T-helper 2 cell (primary cell): ENCODE measurements around the gene TAF1L.
"Not testable (repeated sequence)": the region's sequence is repeated elsewhere in the genome, so short reads cannot be mapped to it uniquely, and the experiment has no call there.

ENCODE experiments used
- DNase-seq, 5 experiments: peaks; one replicate each; pipeline versions ENCODE4 v3.0.0 to v3.0.0-alpha.2; 2012 to 2022
- total RNA-seq, 2 donors: gene quantifications; one replicate each; lab custom pipeline; 2026; lab: John Stamatoyannopoulos, UW

Gene TAF1L, protein sequence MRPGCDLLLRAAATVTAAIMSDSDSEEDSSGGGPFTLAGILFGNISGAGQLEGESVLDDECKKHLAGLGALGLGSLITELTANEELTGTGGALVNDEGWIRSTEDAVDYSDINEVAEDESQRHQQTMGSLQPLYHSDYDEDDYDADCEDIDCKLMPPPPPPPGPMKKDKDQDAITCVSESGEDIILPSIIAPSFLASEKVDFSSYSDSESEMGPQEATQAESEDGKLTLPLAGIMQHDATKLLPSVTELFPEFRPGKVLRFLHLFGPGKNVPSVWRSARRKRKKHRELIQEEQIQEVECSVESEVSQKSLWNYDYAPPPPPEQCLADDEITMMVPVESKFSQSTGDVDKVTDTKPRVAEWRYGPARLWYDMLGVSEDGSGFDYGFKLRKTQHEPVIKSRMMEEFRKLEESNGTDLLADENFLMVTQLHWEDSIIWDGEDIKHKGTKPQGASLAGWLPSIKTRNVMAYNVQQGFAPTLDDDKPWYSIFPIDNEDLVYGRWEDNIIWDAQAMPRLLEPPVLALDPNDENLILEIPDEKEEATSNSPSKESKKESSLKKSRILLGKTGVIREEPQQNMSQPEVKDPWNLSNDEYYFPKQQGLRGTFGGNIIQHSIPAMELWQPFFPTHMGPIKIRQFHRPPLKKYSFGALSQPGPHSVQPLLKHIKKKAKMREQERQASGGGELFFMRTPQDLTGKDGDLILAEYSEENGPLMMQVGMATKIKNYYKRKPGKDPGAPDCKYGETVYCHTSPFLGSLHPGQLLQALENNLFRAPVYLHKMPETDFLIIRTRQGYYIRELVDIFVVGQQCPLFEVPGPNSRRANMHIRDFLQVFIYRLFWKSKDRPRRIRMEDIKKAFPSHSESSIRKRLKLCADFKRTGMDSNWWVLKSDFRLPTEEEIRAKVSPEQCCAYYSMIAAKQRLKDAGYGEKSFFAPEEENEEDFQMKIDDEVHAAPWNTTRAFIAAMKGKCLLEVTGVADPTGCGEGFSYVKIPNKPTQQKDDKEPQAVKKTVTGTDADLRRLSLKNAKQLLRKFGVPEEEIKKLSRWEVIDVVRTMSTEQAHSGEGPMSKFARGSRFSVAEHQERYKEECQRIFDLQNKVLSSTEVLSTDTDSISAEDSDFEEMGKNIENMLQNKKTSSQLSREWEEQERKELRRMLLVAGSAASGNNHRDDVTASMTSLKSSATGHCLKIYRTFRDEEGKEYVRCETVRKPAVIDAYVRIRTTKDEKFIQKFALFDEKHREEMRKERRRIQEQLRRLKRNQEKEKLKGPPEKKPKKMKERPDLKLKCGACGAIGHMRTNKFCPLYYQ (N-terminal part only)
- total RNA-seq = 0.27 to 0.62 reads per million in 2 donors

DNA sequence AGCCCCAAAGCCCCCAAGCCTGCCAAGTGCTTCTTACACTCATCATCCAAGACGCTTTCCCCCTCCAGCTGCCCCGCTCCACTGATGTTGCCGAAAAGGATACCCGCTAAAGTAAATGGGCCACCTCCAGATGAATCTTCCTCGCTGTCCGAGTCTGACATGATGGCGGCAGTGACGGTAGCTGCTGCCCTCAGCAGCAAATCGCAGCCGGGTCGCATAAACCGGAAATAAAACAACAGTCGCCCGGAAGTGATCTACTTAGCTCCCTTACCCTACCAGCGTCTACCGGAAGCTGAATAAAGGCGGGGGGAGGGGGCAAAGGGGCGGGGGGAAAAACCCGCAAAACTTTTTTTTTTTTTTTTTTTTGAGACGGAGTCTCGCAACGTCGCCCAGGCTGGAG, at the start of gene TAF1L:
TSS of gene TAF1L (minus strand) at position 308 of the 400 bp plus-strand sequence. CDS start at position 218, 90 bp downstream.
- no peak for DNase-seq

DNA sequence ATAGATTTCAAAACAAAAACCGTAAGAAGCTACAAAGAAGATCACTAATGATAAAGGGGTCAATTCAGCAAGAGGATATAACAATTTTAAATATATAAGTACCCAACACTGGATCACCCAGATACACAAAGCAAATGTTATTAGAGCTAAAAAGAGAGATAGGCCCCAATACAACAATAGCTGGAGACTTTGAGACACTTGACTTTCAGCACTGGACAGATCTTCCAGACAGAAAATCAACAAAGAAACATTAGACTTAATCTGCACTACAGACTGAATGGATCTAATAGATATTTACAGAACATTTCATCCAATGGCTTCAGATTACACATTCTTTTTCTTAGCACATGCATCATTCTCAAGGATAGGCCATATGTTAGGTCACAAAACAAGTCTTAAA, 46.3 kb upstream of the TAF1L start:
- DNase-seq = no peak

DNA sequence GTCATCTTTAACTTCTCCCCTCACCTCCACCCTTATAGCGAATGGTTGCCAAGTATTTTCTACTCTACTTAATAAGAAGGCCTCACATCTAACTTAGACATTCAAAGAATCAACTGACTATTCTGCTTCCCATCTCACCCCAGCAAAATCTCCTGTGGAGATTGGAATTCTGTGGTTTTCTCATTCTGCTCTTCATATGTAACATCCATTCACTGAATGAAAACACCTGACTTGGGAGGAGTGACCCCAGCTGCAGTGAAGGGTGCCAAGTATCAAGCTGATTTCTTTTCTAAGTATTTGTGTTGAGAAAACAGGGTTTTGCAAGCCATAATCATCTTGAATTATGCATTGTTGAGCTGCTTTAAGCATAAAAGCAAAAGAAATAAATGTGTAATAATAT, 42.5 kb upstream of the TAF1L start:
- DNase-seq = no peak

DNA sequence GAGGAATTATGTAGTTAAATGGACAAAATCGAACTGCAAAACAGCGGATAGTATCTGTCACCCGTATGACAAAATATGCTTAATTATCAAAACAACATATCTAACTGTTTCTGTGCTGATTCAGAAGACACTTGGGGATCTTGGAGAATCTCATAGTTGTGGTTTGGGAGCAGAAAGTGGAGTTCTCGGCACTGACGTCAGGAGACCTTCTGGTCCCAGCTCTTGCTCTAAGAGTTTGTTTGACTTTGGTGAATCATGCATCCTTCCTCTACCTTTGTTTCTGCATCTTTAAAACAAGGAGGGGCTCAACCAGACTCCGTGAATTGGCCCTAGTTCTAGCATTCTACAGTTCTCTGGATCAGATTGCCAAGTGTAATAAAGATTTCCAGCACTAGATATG, 37.0 kb upstream of the TAF1L start:
- no peak for DNase-seq

DNA sequence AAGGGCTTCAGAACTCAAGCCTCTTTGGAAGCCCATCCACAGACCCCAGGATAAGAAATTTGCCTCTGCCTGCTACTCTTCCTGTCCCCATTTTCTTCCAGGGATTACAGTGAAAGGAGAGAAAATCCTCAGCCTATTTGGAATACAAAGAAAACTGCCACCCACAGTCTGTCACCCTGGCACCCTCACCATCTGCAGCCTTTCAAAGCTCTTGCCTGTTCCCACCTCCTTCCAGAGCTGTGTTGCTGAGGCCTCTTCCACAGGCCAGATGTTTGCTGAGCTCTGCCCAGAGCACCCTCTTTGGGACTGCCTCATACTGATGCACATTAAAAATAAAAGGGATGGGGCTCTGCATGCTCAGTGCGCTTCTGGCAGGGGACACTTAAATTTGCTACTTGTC, 35.9 kb upstream of the TAF1L start:
- DNase-seq = no peak

DNA sequence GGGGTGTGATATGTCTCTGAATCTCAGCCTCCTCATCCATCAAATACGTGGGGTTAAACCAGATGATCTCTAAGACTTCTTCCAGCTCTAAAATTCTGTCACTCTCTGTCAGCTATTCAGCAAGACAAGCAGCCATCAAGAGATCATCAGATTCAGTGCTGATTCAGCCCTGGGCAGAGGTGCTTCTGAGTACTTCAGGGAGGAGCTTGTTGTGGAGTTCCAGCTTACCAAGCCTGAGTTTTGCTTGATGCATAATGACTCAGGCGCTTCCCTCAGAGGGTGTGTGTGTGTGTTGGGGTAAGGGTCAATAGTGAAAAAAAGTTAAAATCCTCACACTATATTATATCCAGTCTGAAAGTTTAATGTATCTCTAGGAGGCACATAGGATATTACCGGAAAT, 29.6 kb upstream of the TAF1L start:
- DNase-seq = no peak

DNA sequence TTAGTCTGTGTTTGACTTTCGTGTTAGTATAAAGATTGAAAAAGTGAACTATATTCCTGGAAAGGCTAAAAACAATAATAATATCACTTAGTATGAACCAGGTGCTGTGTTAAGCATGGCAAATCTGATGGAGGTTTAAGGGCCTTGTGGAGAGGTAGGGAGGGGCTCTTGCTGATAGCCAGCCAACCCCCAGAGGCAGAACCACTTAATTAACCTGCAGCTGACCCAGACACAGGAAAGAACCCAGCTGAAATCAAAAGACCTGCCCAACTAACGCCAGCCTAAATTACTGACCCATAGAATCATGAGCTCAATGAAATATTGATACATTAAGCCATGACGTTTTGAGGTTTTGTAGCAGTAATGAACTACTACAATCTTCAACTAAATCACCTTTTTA, 28.3 kb upstream of the TAF1L start:
- DNase-seq = no peak

DNA sequence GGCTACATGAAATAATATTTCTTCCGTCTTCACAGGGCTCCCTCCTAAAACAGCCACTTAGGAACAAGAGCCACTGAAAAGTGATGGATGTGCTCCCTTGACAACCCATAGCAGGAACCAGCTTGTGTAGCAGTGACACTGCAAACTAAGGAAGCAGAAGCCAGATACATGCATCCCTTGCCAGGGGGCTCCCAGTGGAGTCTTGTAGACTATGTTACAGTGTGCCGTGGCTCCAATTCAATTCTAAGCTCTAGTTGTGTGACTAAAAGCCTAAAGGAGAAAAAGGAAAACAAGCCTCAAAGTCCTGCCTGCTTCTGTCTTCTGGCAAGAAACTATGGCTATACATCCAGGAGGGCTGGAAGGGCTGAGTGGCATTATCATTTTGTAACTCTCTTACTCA, 12.2 kb upstream of the TAF1L start:
- DNase-seq = no peak

DNA sequence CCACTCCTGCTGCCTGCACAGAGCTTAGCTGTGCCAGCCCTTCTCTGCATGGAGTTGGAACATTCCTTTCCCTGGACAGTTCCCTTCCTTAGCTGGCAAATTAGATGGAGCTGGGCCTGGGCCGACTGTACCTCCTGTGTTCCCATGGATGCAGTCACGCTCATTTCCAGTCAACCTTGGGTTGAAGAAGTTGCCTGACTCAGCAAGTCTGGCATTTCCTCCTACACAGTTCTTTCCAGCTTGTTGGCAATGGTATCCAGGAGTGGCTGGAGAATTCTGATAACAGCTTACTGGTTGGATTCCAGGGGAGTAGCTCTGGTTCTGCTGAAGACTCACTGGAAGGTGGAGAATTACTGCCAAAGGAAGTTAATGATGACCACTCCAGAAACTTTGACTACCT, 9.2 kb upstream of the TAF1L start:
- DNase-seq = no peak

DNA sequence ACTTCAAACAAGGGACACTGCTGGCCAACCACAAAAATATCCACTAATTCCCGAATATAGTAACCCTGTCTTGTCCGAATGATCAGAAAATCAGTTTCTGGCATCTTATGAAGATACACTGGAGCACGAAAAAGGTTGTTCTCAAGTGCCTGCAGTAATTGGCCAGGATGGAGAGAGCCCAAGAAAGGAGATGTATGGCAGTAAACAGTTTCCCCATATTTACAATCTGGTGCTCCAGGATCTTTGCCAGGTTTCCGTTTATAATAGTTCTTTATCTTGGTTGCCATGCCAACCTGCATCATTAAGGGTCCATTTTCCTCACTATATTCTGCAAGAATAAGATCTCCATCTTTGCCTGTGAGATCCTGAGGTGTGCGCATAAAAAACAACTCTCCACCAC, 2.3 kb downstream of the TAF1L start:
- not testable (repeated sequence) for DNase-seq

DNA sequence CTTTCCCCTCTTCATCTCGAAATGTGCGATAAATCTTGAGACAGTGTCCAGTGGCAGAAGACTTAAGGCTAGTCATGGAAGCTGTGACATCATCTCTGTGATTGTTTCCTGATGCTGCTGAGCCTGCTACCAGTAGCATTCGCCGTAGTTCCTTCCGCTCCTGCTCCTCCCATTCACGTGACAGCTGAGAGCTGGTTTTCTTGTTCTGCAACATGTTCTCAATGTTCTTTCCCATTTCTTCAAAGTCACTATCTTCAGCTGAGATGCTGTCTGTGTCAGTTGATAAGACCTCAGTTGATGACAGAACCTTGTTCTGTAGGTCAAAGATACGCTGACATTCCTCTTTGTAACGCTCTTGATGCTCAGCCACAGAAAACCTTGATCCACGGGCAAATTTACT, 3.5 kb downstream of the TAF1L start:
- no peak for DNase-seq

DNA sequence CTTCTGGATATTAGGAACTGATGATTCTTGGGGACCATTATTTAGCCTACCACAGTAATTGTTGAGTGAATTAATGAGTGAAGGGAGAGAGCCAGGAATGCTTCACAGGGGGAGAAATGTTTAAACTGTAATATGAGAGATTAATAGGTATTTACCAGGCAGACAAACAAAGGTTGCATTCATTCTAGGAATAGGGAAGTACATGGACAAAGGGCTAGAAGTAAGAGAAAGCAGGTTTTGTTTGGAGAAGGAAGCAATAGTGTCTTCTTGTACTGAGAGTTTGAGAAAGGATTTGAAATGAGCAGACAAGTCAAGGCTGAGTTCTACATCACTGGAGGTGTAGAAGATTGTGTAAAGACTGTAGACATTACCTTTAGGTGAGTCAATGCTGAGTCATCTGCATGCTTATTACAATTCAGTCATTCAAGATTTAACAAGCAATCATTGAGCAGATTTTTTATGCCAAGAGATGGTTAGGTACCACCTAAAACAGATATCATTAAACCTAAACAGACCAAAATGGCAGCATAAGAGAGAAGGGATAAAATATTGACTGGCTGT, 8.0 kb downstream of the TAF1L start:
- no peak for DNase-seq

DNA sequence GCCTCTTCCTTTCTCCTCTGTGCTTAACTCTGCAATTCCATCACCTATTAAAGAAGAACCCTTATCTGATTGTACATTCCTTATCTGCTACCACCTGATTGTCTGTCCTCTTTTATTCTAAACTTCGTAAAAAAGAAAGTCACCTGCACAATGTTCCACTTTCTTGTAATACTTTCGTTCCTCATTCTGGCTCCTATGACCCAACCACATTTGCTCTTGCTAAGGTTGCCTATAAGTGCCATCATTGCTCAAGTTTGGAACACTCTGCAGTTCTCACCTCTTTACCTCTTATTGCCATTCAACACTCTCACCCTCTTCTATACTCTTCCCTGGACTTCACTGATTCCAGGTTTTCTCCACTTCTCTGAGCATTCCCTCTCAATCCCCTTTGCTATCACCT, 10.1 kb downstream of the TAF1L start:
- no peak for DNase-seq

DNA sequence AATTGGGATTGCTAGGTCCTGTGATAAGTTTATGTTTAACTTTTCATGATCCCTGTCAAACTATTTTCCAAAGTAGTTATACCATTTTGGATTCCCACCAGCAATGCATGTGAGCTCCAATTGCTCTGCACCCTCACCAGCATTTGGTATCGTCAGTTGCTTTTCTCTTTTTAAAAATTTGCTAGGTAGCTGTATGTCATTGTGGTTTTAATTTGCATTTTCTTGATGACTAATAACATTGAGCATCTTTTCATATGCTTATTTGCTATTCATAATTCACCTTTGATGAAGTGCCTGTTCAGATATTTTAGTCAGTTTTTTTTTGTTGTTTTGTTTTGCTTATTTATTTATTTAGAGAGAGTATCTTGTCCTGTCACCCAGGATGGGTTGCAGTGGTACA, 12.5 kb downstream of the TAF1L start:
- DNase-seq = no peak

DNA sequence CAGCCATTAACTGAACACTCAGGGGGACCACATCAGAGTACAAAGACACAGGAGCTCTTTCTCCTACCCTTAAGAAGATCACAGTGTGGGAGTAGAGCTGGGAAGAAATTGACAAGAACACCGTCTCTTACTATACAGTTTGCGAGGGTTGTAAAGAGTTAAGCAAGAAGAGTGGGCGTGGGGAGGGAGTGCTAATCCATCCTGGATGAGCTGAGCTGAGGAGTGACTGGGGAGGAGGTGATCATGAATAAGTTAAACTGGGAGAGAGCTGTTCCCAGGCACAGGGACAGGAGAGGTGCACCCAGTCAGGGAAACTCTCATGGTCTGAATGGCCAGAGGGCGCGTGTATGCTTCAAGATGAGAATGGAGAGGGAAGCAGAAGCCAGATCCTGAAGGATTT, 17.2 kb downstream of the TAF1L start:
- no peak for DNase-seq

DNA sequence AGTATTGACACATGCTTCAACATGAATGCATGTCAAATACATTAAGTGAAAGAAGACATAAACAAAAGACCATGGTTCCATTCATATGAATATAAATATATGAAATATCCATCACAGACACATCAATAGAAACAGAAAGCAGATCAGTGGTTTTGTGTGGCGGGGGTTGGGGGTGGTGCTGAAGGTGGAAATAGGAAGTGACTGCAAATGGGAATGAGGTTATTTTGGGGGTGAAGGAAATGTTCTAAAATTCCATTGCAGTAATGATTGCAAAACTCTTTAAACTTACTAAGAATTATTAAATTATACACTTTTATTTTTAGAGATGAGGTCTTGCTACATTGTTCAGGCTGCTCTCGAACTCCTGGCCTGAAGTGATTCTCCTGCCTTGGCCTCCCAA, 28.7 kb downstream of the TAF1L start:
- no peak for DNase-seq

DNA sequence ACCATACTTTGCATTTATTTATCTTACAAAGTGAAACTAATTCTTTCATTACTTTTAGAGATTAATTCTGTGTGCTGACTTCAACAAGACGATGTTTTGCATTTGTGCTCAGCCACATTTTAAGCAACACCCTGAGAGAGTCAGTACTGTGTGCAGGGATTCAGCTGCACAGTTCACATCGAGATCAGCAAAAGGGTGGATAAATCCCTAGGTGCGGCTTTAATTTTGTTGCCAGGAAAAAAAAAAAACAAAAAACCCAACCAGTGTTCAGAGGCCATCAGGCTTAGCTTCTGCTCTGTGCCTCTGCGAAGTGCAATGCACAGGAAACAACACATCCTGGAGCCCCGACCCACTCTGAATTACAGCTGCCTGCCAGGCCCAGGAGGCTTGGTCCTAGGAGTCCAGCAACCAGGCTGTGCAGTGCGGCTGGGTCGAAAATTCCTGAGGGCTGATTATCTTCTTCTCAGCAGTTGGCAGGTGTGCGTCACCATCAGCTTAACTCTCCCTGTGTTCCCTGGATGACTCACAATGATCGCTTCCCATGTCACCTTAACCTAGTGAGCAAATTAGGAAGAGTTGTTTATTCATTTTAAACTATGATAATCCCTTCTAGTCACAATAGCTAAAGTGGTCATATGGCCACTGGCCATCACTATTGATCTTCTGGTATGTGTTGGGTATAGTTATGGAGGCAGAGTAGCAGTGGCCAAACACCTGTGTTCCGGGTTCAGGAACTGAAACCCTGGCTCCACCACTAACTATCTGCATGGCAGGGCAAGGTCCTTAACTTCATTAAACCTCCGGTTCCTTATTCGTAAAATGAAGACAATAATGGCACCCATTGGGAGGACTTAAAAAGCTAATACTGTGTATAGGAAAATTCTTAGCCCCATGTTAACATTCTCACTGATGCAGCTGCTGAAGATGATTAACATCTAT, 31.3 kb downstream of the TAF1L start:
- DNase-seq = no peak

DNA sequence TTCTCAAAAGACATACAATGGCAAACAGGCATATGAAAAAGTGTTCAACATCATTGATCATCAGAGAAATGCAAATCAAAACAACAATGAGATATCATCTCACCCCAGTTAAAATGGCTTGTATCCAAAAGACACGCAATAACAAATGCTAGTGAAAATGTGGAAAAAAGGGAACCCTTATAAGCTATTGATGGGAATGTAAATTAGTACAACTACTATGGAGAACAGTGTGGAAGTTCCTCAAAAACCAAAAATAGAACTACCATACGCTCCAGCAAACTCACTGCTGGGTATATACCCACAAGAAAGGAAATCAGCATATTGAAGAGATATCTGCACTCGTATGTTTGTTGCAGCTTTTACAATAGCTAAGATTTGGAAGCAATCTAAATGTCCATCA, 36.4 kb downstream of the TAF1L start:
- DNase-seq = not testable (repeated sequence)

DNA sequence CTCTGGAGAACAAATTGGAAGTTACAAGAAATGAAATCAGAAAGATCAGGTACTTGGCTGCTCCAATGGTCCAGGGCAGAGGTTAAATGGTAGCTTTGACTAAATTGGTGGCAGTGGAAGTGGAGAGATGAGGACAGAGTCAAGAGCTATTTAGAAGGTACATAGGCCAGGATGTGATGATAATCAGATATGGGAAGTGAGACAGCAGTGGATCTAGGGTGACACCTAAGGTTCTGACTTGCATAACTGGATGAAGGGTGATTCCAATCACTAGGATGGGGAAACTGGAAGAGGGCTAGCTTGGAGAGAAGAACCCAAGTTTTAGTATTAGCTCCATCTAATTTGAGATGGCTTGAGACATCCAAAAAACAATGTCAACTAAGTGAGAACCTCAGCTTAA, 38.5 kb downstream of the TAF1L start:
- no peak for DNase-seq

DNA sequence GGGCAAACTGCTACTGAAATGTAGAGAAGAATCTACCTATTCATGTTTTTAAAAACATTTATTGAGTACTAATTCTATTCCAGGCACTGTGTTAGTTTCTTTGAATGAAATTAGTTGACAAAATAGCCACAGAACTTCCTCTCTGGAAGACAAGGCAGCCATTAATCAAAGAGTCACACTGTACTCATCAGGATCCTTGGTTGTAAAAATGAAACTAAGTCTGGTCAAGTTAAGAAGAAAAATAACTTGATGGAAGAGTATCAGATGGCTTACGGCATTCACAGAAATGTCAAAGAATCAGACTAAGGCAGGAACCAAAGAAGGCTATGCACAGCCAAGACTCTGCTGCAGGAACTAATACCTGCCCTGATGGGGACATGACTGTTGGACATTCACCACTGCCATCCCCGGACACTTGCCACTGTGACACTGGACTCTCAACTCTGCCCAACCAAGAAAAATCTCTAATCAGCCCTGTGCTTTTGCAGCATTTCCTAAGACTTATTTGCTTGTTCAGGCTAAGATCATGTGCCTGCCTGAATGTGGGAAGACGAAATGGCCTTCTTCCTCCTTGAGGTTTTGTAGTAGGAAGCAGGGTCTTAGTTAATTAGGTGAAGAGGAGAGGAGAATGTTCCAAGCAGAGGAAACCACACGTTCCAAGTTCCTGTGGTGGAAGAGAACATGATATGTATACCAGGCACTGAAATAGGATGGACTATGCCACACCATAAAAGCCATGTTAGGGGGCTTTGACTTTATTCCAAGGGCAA, 39.2 kb downstream of the TAF1L start:
- DNase-seq = no peak

DNA sequence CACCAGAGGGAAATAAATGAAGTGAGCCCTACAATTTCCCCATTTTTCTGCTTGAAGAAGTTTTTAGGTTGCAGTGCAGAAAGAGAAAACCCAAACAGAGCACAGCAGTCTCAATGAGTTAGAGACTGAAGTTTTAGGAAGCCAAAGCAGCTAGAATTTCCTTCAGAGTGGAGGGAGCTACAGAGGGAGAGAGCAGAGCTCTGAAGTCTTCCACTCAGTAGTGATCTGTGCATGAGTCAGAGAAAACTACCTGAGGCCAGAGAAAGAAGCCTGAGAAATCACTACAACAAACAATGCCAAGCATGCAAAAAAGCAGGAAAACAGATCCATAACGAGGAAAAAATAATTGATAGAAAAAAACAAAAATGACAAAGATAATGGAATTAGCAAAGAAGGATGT, 44.6 kb downstream of the TAF1L start:
- no peak for DNase-seq
